WTC11 (cell line): ENCODE data around the gene NSD1. TPM values are rescaled to one million over a fixed set of nuclear protein-coding genes. Genes with fewer than 3 reads are reported as not detected.

Experiments used
- ATAC-seq: fragments of 200-7000 bp; cut with Tn5 transposase; 2 replicates; pipeline ENCODE4 v1.10.0; 2021; ENCODE audit warnings: mild to moderate bottlenecking, moderate library complexity
- CTCF ChIA-PET: fragments of 300-600 bp; sonication (Branson Sonifier 250); formaldehyde crosslinking; loops from one replicate; lab custom pipeline; 2021; ENCODE audit warnings: antibody characterized with exemption; lab: Charles Lee
- POLR2A ChIA-PET: fragments of 350-600 bp; sonication (Branson Sonifier 250); formaldehyde crosslinking; loops from one replicate; lab custom pipeline; 2021; ENCODE audit warnings: antibody characterized with exemption; lab: Charles Lee
- DNase-seq: peaks from one replicate; pipeline ENCODE4 v3.0.0; 2021; ENCODE audit warnings: low spot score
- H3K27ac Mint-ChIP-seq: 2 replicates; pipeline ENCODE4 v1.8.0; 2021; ENCODE audit warnings: mixed read lengths
- H3K27me3 Mint-ChIP-seq: 2 replicates; pipeline ENCODE4 v1.8.0; 2021; ENCODE audit warnings: low read depth, mild to moderate bottlenecking, moderate library complexity, mixed read lengths
- H3K36me3 Mint-ChIP-seq: 2 replicates; pipeline ENCODE4 v1.8.0; 2021; ENCODE audit warnings: mixed read lengths
- H3K4me1 Mint-ChIP-seq: 2 replicates; pipeline ENCODE4 v1.8.0; 2022; ENCODE audit warnings: mixed read lengths
- H3K4me3 Mint-ChIP-seq: 2 replicates; pipeline ENCODE4 v1.8.0; 2021; ENCODE audit warnings: mild to moderate bottlenecking, moderate library complexity, mixed read lengths
- H3K9me3 Mint-ChIP-seq: 2 replicates; pipeline ENCODE4 v1.8.0; 2021; ENCODE audit warnings: mixed read lengths
- CDX4 ChIP-seq: fragments of 250-450 bp; sonication (Bioruptor Pico); IDR thresholded peaks from 2 replicates; pipeline ENCODE4 v1.9.0; 2021; ENCODE audit warnings: moderate library complexity, mild to moderate bottlenecking, inconsistent platforms, borderline replicate concordance
- CREM ChIP-seq: sonication (generic); formaldehyde crosslinking; IDR thresholded peaks from 2 replicates; pipeline ENCODE4 v1.8.1; 2022; ENCODE audit warnings: mild to moderate bottlenecking, missing genetic modification reagents, moderate library complexity
- ELF4 ChIP-seq: sonication (generic); formaldehyde crosslinking; IDR thresholded peaks from 2 replicates; pipeline ENCODE4 v1.8.1; 2022; ENCODE audit warnings: low read depth, mild to moderate bottlenecking, moderate library complexity, missing genetic modification reagents
- ESRRA ChIP-seq: sonication (generic); formaldehyde crosslinking; IDR thresholded peaks from 2 replicates; pipeline ENCODE4 v1.8.1; 2022; ENCODE audit warnings: mild to moderate bottlenecking, missing genetic modification reagents, borderline replicate concordance
- FOXJ3 ChIP-seq: sonication (generic); formaldehyde crosslinking; IDR thresholded peaks from 2 replicates; pipeline ENCODE4 v1.9.0; 2021; ENCODE audit warnings: missing genetic modification reagents, mild to moderate bottlenecking, borderline replicate concordance
- FOXK1 ChIP-seq: sonication (generic); formaldehyde crosslinking; IDR thresholded peaks from 2 replicates; pipeline ENCODE4 v1.8.0; 2022; ENCODE audit warnings: mild to moderate bottlenecking, moderate library complexity, missing genetic modification reagents
- FOXP1 ChIP-seq: sonication (generic); formaldehyde crosslinking; IDR thresholded peaks from 2 replicates; pipeline ENCODE4 v1.8.0; 2022; ENCODE audit warnings: missing genetic modification reagents, mild to moderate bottlenecking, moderate library complexity, borderline replicate concordance
- JUN ChIP-seq: sonication (generic); formaldehyde crosslinking; IDR thresholded peaks from 2 replicates; pipeline ENCODE4 v1.8.0; 2023; ENCODE audit warnings: mild to moderate bottlenecking, missing genetic modification reagents
- NFATC4 ChIP-seq: fragments of 250-450 bp; sonication (Bioruptor Pico); IDR thresholded peaks from 2 replicates; pipeline ENCODE4 v1.9.0; 2021; ENCODE audit warnings: mild to moderate bottlenecking
- PREB ChIP-seq: sonication (generic); formaldehyde crosslinking; IDR thresholded peaks from 2 replicates; pipeline ENCODE4 v1.8.1; 2022; ENCODE audit warnings: mild to moderate bottlenecking, missing genetic modification reagents, moderate library complexity, borderline replicate concordance
- SMAD4 ChIP-seq: sonication (generic); formaldehyde crosslinking; IDR thresholded peaks from 2 replicates; pipeline ENCODE4 v1.8.0; 2022; ENCODE audit warnings: mild to moderate bottlenecking, missing genetic modification reagents
- ZNF121 ChIP-seq: sonication (generic); formaldehyde crosslinking; IDR thresholded peaks from 2 replicates; pipeline ENCODE4 v1.8.0; 2023; ENCODE audit warnings: missing genetic modification reagents
- ZNF219 ChIP-seq: sonication (generic); formaldehyde crosslinking; IDR thresholded peaks from 2 replicates; pipeline ENCODE4 v1.8.0; 2023; ENCODE audit warnings: missing genetic modification reagents, mild to moderate bottlenecking, borderline replicate concordance
- ZNF263 ChIP-seq: sonication (generic); formaldehyde crosslinking; IDR thresholded peaks from 2 replicates; pipeline ENCODE4 v1.8.1; 2022; ENCODE audit warnings: low read depth, mild to moderate bottlenecking, moderate library complexity, missing genetic modification reagents
- ZNF317 ChIP-seq: sonication (generic); formaldehyde crosslinking; IDR thresholded peaks from 2 replicates; pipeline ENCODE4 v1.8.1; 2023; ENCODE audit warnings: low read depth, mild to moderate bottlenecking, moderate library complexity, missing genetic modification reagents, borderline replicate concordance
- ZNF423 ChIP-seq: fragments of 250-450 bp; sonication (Bioruptor Pico); IDR thresholded peaks from 2 replicates; pipeline ENCODE4 v2.1.2; 2022; ENCODE audit warnings: mild to moderate bottlenecking, moderate library complexity
- ZNF512 ChIP-seq: sonication (generic); formaldehyde crosslinking; IDR thresholded peaks from 2 replicates; pipeline ENCODE4 v1.8.1; 2022; ENCODE audit warnings: missing genetic modification reagents, borderline replicate concordance
- total RNA-seq: library from RNA; stranded (reverse); gene quantifications from 3 replicates; pipeline ENCODE4 v1.2.3, GENCODE V29; 2021
- TF ChIP-seq, protein P1 (sequence below): sonication (generic); formaldehyde crosslinking; IDR thresholded peaks from 2 replicates; pipeline ENCODE4 v1.8.1; 2022; ENCODE audit warnings: low read depth, missing genetic modification reagents, borderline replicate concordance
- TF ChIP-seq, protein P2 (sequence below): sonication (generic); formaldehyde crosslinking; IDR thresholded peaks from 2 replicates; pipeline ENCODE4 v1.8.1; 2023; ENCODE audit warnings: mild to moderate bottlenecking, moderate library complexity, missing genetic modification reagents
- TF ChIP-seq, protein P3 (sequence below): sonication (generic); formaldehyde crosslinking; IDR thresholded peaks from 2 replicates; pipeline ENCODE4 v1.8.0; 2022; ENCODE audit warnings: mild to moderate bottlenecking, missing genetic modification reagents

NSD1 gene
- total RNA-seq, 1 experiment from 2014 or later: 148 TPM

DNA sequence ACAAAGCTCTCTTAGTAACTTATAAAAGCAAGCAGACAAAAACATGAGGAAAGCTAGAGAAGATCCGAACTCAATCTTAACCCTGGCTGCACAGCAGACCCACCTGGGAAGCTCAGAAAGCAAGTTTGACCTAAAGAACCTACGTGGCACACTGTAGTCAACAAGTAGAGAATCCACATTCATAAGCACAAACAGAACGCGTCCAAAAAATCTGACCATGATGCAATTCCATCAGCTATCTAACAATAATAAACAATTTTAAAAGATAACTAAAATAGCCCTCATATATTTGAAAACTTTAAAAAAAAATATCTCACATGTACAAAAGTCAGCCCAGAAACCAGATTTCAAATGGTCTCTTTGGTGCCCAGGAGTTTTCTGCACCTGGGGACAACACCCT is 213.2 kb downstream of the NSD1 start:
- POLR2A ChIA-PET: no interaction called here
- H3K9me3 Mint-ChIP-seq: no peaks in the 10 kb centered on the region
- peaks cover 28% of the 10 kb centered on the region for H3K4me1 Mint-ChIP-seq
- peaks cover 23% of the 10 kb centered on the region for H3K36me3 Mint-ChIP-seq
- no peak overlapping the region for H3K4me3 Mint-ChIP-seq
- no peaks in the 10 kb centered on the region for H3K27me3 Mint-ChIP-seq
- DNase-seq: no peak
- CTCF ChIA-PET: interaction anchor here (0.6 to 1.9 kb wide), 2 partner anchors 20 to 29 kb away, joined by 3 to 16 read pairs; no protein-coding TSS in a partner anchor
- TF ChIP-seq ZNF219 (CRISPR knock-in tag): no peak
- TF ChIP-seq SMAD4: no peak
- no peak for TF ChIP-seq NFATC4 (CRISPR knock-in tag)
- TF ChIP-seq FOXP1 (CRISPR knock-in tag): no peak
- no peak for TF ChIP-seq CDX4 (CRISPR knock-in tag)
- TF ChIP-seq, all 79 proteins: peak for 0
- ATAC-seq: no peak
- H3K27ac Mint-ChIP-seq: peak overlapping the region; percentile 21; the same call in 1 of the 2 replicates

DNA sequence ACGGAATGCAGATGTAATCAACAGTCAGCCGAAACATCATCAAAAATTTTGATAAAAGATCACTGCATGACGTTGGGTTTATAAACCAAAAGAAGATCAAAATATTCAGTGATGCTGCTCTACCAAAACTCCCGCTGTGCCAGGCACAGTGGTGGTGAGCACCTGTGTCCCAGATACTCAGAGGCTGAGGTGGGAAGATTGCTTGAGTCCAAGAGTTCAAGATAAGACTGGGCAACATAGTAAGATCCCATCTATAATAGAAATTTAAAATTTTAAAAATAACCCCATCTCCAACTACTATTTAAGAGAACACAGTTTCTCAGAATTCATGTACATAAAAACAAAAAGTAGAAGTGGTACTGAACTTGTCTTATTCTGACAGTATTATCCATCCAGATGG is 214.1 kb downstream of the NSD1 start:
- Mint-ChIP-seq H3K4me3 (no peak overlapping the region), H3K27me3 (no peaks in the 10 kb centered on the region), H3K36me3 (peaks cover 23% of the 10 kb centered on the region), H3K27ac (no peak overlapping the region), H3K9me3 (no peaks in the 10 kb centered on the region)
- CTCF ChIA-PET: no interaction called here
- ATAC-seq (no peak), DNase-seq (no peak)
- TF ChIP-seq ZNF121 (CRISPR knock-in tag) (peak; percentile 75; the same call in 1 of the 2 replicates), CDX4 (CRISPR knock-in tag) (no peak)
- TF ChIP-seq, all 79 proteins: peak for 1
- POLR2A ChIA-PET: no interaction called here
- peaks cover 32% of the 10 kb centered on the region for H3K4me1 Mint-ChIP-seq

- no peak for ATAC-seq
- H3K36me3 Mint-ChIP-seq: peaks cover 18% of the 10 kb centered on the region
- POLR2A ChIA-PET: interaction anchor here (0.7 kb wide), 1 partner anchor 10 kb away, joined by 8 read pairs; no protein-coding TSS in a partner anchor
- TF ChIP-seq ZNF317 (no peak), ESRRA (CRISPR knock-in tag) (no peak), ELF4 (CRISPR knock-in tag) (no peak), CREM (CRISPR knock-in tag) (no peak), FOXJ3 (CRISPR knock-in tag) (no peak)
- TF ChIP-seq, protein P1, sequence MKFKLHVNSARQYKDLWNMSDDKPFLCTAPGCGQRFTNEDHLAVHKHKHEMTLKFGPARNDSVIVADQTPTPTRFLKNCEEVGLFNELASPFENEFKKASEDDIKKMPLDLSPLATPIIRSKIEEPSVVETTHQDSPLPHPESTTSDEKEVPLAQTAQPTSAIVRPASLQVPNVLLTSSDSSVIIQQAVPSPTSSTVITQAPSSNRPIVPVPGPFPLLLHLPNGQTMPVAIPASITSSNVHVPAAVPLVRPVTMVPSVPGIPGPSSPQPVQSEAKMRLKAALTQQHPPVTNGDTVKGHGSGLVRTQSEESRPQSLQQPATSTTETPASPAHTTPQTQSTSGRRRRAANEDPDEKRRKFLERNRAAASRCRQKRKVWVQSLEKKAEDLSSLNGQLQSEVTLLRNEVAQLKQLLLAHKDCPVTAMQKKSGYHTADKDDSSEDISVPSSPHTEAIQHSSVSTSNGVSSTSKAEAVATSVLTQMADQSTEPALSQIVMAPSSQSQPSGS (CRISPR knock-in tag): no peak
- TF ChIP-seq, protein P2, sequence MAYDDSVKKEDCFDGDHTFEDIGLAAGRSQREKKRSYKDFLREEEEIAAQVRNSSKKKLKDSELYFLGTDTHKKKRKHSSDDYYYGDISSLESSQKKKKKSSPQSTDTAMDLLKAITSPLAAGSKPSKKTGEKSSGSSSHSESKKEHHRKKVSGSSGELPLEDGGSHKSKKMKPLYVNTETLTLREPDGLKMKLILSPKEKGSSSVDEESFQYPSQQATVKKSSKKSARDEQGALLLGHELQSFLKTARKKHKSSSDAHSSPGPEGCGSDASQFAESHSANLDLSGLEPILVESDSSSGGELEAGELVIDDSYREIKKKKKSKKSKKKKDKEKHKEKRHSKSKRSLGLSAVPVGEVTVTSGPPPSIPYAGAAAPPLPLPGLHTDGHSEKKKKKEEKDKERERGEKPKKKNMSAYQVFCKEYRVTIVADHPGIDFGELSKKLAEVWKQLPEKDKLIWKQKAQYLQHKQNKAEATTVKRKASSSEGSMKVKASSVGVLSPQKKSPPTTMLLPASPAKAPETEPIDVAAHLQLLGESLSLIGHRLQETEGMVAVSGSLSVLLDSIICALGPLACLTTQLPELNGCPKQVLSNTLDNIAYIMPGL (CRISPR knock-in tag): no peak
- TF ChIP-seq, all 79 proteins: peak for 0
- 0 out of 2 replicates have a peak overlapping the region, but pooled peaks have one; percentile 16 for H3K27ac Mint-ChIP-seq
- CTCF ChIA-PET: interaction anchor here (0.7 to 1.7 kb wide), 4 partner anchors 11 to 37 kb away, joined by 3 to 4 read pairs (median 4); no protein-coding TSS in a partner anchor
- peak overlapping the region; percentile 98 for H3K4me3 Mint-ChIP-seq
- H3K4me1 Mint-ChIP-seq: peaks cover 32% of the 10 kb centered on the region
- no peaks in the 10 kb centered on the region for H3K9me3 Mint-ChIP-seq
- H3K27me3 Mint-ChIP-seq: peaks cover 7% of the 10 kb centered on the region
- no peak for DNase-seq
Measured at GRCh38 chr5:177349362-177349647, 215.7 kb downstream of the NSD1 start.

DNA sequence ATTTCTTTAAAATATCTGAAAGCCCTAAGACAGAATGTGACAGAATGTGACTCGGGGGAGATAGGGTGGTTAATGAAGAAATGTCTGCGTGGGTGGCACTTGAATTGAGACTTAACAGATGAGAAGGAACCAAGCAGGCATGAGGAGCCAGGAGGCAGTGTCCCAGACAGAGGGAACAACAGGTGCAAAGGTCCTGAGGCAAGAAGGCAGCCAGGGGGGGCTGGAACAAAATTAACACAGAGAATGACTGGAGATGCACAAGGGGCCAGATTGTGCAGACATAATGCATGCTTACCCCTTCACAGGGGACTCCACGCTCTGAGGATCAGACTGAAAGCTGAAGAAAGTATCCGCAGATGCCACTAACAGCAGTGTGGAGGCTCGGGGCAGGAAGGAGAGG is 216.2 kb downstream of the NSD1 start:
- CTCF ChIA-PET: interaction anchor here (1.7 to 4.7 kb wide), 2 partner anchors 11 to 40 kb away, joined by 4 to 25 read pairs; no protein-coding TSS in a partner anchor
- Mint-ChIP-seq H3K9me3 (peaks cover 2% of the 10 kb centered on the region; the same call in 1 of the 2 replicates), H3K36me3 (peaks cover 18% of the 10 kb centered on the region), H3K4me3 (peak overlapping the region; percentile 98), H3K4me1 (peaks cover 32% of the 10 kb centered on the region), H3K27ac (peak overlapping the region; percentile 11; the same call in 1 of the 2 replicates), H3K27me3 (peaks cover 12% of the 10 kb centered on the region)
- POLR2A ChIA-PET: no interaction called here
- no peak for ATAC-seq
- no peak for DNase-seq
- TF ChIP-seq ZNF263 (CRISPR knock-in tag): no peak
- no peak for TF ChIP-seq PREB (CRISPR knock-in tag)
- no peak for TF ChIP-seq ZNF219 (CRISPR knock-in tag)
- TF ChIP-seq FOXK1: no peak
- TF ChIP-seq JUN (CRISPR knock-in tag): no peak
- TF ChIP-seq ZNF512 (CRISPR knock-in tag): no peak
- TF ChIP-seq, protein P3, sequence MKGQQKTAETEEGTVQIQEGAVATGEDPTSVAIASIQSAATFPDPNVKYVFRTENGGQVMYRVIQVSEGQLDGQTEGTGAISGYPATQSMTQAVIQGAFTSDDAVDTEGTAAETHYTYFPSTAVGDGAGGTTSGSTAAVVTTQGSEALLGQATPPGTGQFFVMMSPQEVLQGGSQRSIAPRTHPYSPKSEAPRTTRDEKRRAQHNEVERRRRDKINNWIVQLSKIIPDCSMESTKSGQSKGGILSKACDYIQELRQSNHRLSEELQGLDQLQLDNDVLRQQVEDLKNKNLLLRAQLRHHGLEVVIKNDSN (CRISPR knock-in tag): no peak
- TF ChIP-seq ZNF423 (CRISPR knock-in tag): no peak
